ENCODE results near the gene SIAH3.
A peak's percentile ranks its signal among the peaks of the same experiment; 100 is the strongest.

Gene SIAH3

GRCh38 chr13:45838171-45838745 lies 13.3 kb downstream of the SIAH3 start:
- no peak overlapping the region for H3K4me3 ChIP-seq (ENCODE audit: low read depth, low read length)
- in situ Hi-C loops (cut with HindIII; ENCODE audit: low sequenced_read_pairs): no loop called here
- no peak for TF ChIP-seq CTCF (IDR thresholded peaks at IDR 0.05; ENCODE audit: low read depth, low read length, missing control alignments)
- DNase-seq (ENCODE audit: low read depth): no peak

- H3K4me3 ChIP-seq (ENCODE audit: low read depth, low read length): no peak overlapping the region
- in situ Hi-C loops (cut with HindIII; ENCODE audit: low sequenced_read_pairs): no loop called here
- no peak for DNase-seq (ENCODE audit: low read depth)
- no peak for TF ChIP-seq CTCF (IDR thresholded peaks at IDR 0.05; ENCODE audit: low read depth, low read length, missing control alignments)
Measured at GRCh38 chr13:45837111-45837510, 14.4 kb downstream of the SIAH3 start.

- TF ChIP-seq CTCF (IDR thresholded peaks at IDR 0.05; ENCODE audit: low read depth, low read length, missing control alignments): no peak
- DNase-seq (ENCODE audit: low read depth): no peak
- H3K4me3 ChIP-seq (ENCODE audit: low read depth, low read length): no peak overlapping the region
- in situ Hi-C loops (cut with HindIII; ENCODE audit: low sequenced_read_pairs): no loop called here
Measured at GRCh38 chr13:45834411-45834994, 17.1 kb downstream of the SIAH3 start.

- in situ Hi-C loops (cut with HindIII; ENCODE audit: low sequenced_read_pairs): no loop called here
- no peak overlapping the region for H3K4me3 ChIP-seq (ENCODE audit: low read depth, low read length)
- TF ChIP-seq CTCF (IDR thresholded peaks at IDR 0.05; ENCODE audit: low read depth, low read length, missing control alignments): no peak
- peak; percentile 42 for DNase-seq (ENCODE audit: low read depth)
Measured at GRCh38 chr13:45833663-45834375, 17.7 kb downstream of the SIAH3 start.

- no peak overlapping the region for H3K4me3 ChIP-seq (ENCODE audit: low read depth, low read length)
- no peak for TF ChIP-seq CTCF (IDR thresholded peaks at IDR 0.05; ENCODE audit: low read depth, low read length, missing control alignments)
- no peak for DNase-seq (ENCODE audit: low read depth)
- in situ Hi-C loops (cut with HindIII; ENCODE audit: low sequenced_read_pairs): no loop called here
Measured at GRCh38 chr13:45833242-45833641, 18.3 kb downstream of the SIAH3 start.

GRCh38 chr13:45831851-45832250 lies 19.7 kb downstream of the SIAH3 start:
- DNase-seq (ENCODE audit: low read depth): no peak
- H3K4me3 ChIP-seq (ENCODE audit: low read depth, low read length): no peak overlapping the region
- in situ Hi-C loops (cut with HindIII; ENCODE audit: low sequenced_read_pairs): no loop called here
- TF ChIP-seq CTCF (IDR thresholded peaks at IDR 0.05; ENCODE audit: low read depth, low read length, missing control alignments): no peak

Measured in astrocyte of the cerebellum (primary cell).